H9 (cell line): ENCODE measurements around the gene TMC6. TPM values are rescaled to one million over a fixed set of nuclear protein-coding genes. Genes with fewer than 3 reads are reported as not detected.

Source experiments
- DNase-seq: peaks from one replicate; pipeline ENCODE4 v3.0.0-alpha.2; 2017
- H2AFZ ChIP-seq: one replicate; pipeline ENCODE4 v1.6.1; 2013; ENCODE audit warnings: mild to moderate bottlenecking, low read length, control low read depth, moderate library complexity
- H2AK5ac ChIP-seq: 2 replicates; pipeline ENCODE4 v1.6.1; 2013; ENCODE audit warnings: low read length, control low read depth, mixed read lengths; ENCODE audit not compliant: insufficient read length
- H2BK120ac ChIP-seq: one replicate; pipeline ENCODE4 v1.6.1; 2013; ENCODE audit warnings: low read depth, mild to moderate bottlenecking, low read length, control low read depth, inconsistent platforms; ENCODE audit not compliant: poor library complexity, severe bottlenecking
- H2BK12ac ChIP-seq: 2 replicates; pipeline ENCODE4 v1.6.1; 2013; ENCODE audit warnings: low read length, control low read depth, mixed read lengths, low read depth; ENCODE audit not compliant: insufficient read length
- H2BK15ac ChIP-seq: 2 replicates; pipeline ENCODE4 v1.6.1; 2013; ENCODE audit warnings: low read depth, low read length, control low read depth
- H2BK20ac ChIP-seq: one replicate; pipeline ENCODE4 v1.6.1; 2013; ENCODE audit warnings: low read depth, mild to moderate bottlenecking, low read length, control low read depth, inconsistent platforms; ENCODE audit not compliant: poor library complexity, severe bottlenecking
- H2BK5ac ChIP-seq: 2 replicates; pipeline ENCODE4 v1.6.1; 2013; ENCODE audit warnings: low read length, control low read depth, mixed read lengths; ENCODE audit not compliant: insufficient read length
- H3K14ac ChIP-seq: 2 replicates; pipeline ENCODE4 v1.6.1; 2013; ENCODE audit warnings: low read length, control low read depth; ENCODE audit not compliant: insufficient read depth
- H3K18ac ChIP-seq: 2 replicates; pipeline ENCODE4 v1.6.1; 2013; ENCODE audit warnings: low read depth, mild to moderate bottlenecking, mixed read lengths, low read length, control low read depth; ENCODE audit not compliant: insufficient read length
- H3K23ac ChIP-seq: 2 replicates; pipeline ENCODE4 v1.6.1; 2013; ENCODE audit warnings: low read length, control low read depth, mixed read lengths, low read depth; ENCODE audit not compliant: insufficient read length
- H3K23me2 ChIP-seq: 2 replicates; pipeline ENCODE4 v1.6.1; 2013; ENCODE audit warnings: low read depth, mild to moderate bottlenecking, mixed read lengths, low read length, control low read depth; ENCODE audit not compliant: insufficient read length, poor library complexity, severe bottlenecking
- H3K27ac ChIP-seq: 2 replicates; pipeline ENCODE4 v1.5.1; 2013; ENCODE audit warnings: low read length, control low read depth, mixed read lengths, low read depth; ENCODE audit not compliant: insufficient read length
- H3K27me3 ChIP-seq: 2 replicates; pipeline ENCODE4 v1.6.1; 2013; ENCODE audit warnings: low read length, control low read depth, inconsistent platforms; ENCODE audit not compliant: insufficient read depth
- H3K4ac ChIP-seq: 2 replicates; pipeline ENCODE4 v1.6.1; 2013; ENCODE audit warnings: low read depth, mild to moderate bottlenecking, control low read depth, inconsistent platforms, low read length, moderate library complexity
- H3K4me1 ChIP-seq: 2 replicates; pipeline ENCODE4 v1.6.1; 2013; ENCODE audit warnings: low read length, control low read depth, inconsistent platforms; ENCODE audit not compliant: insufficient read depth
- H3K4me2 ChIP-seq: 2 replicates; pipeline ENCODE4 v1.6.1; 2013; ENCODE audit warnings: low read length, control low read depth, mixed read lengths; ENCODE audit not compliant: insufficient read length, insufficient read depth
- H3K56ac ChIP-seq: 2 replicates; pipeline ENCODE4 v1.6.1; 2013; ENCODE audit warnings: low read depth, mild to moderate bottlenecking, mixed read lengths, low read length, control low read depth; ENCODE audit not compliant: insufficient read length
- H3K79me1 ChIP-seq: 2 replicates; pipeline ENCODE4 v1.6.1; 2013; ENCODE audit warnings: low read depth, mild to moderate bottlenecking, moderate library complexity, low read length, control low read depth, inconsistent platforms; ENCODE audit not compliant: insufficient read depth, poor library complexity, severe bottlenecking
- H3K79me2 ChIP-seq: 2 replicates; pipeline ENCODE4 v1.6.1; 2013; ENCODE audit warnings: low read length, control low read depth, inconsistent platforms; ENCODE audit not compliant: insufficient read depth
- H3K9ac ChIP-seq: 2 replicates; pipeline ENCODE4 v1.6.1; 2013; ENCODE audit warnings: low read length, control low read depth, mixed read lengths; ENCODE audit not compliant: insufficient read length; ENCODE audit errors: extremely low read depth
- H3K9me3 ChIP-seq: one replicate; pipeline ENCODE4 v1.6.1; 2013; ENCODE audit warnings: low read depth, low read length, inconsistent platforms; ENCODE audit not compliant: control insufficient read depth
- H3T11ph ChIP-seq: one replicate; pipeline ENCODE4 v1.6.1; 2013; ENCODE audit warnings: mild to moderate bottlenecking, low read length, control low read depth, inconsistent platforms
- H4K20me1 ChIP-seq: one replicate; pipeline ENCODE4 v1.6.1; 2013; ENCODE audit not compliant: control insufficient read depth, insufficient read length, insufficient read depth
- H4K5ac ChIP-seq: 2 replicates; pipeline ENCODE4 v1.6.1; 2013; ENCODE audit warnings: low read depth, mild to moderate bottlenecking, mixed read lengths, low read length, control low read depth; ENCODE audit not compliant: insufficient read length
- H4K8ac ChIP-seq: replicated peaks from 2 replicates; pipeline ENCODE4 v1.6.1; 2013; ENCODE audit warnings: low read length, control low read depth, mixed read lengths, low read depth; ENCODE audit not compliant: insufficient read length
- H4K91ac ChIP-seq: 2 replicates; pipeline ENCODE4 v1.6.1; 2013; ENCODE audit warnings: low read depth, mild to moderate bottlenecking, moderate library complexity, mixed read lengths, low read length, control low read depth; ENCODE audit not compliant: insufficient read length
- H3K27ac Mint-ChIP-seq, 3 experiments: 2 replicates in 2 of 3; 3 replicates in 1 of 3; pipeline ENCODE4 v1.8.0; 2020 to 2021; ENCODE audit warnings: mixed read lengths in 3 of 3, mild to moderate bottlenecking in 1 of 3, moderate library complexity in 1 of 3
- H3K27me3 Mint-ChIP-seq: 2 replicates; pipeline ENCODE4 v1.8.0; 2021; ENCODE audit warnings: low read depth, mild to moderate bottlenecking, moderate library complexity, mixed read lengths
- H3K36me3 Mint-ChIP-seq, 3 experiments: 2 replicates in 2 of 3; 3 replicates in 1 of 3; pipeline ENCODE4 v1.8.0; 2020 to 2021; ENCODE audit warnings: low read depth in 3 of 3, mixed read lengths in 3 of 3; ENCODE audit not compliant: insufficient read depth in 1 of 3
- H3K4me1 Mint-ChIP-seq, 2 experiments: 2 replicates each; pipeline ENCODE4 v1.8.0; 2020; ENCODE audit warnings: mixed read lengths in 2 of 2
- H3K4me3 Mint-ChIP-seq, 2 experiments: 2 replicates in 1 of 2; 3 replicates in 1 of 2; pipeline ENCODE4 v1.8.0; 2020 to 2021; ENCODE audit warnings: mild to moderate bottlenecking in 2 of 2, mixed read lengths in 2 of 2, moderate library complexity in 1 of 2
- H3K9me3 Mint-ChIP-seq, 2 experiments: 2 replicates in 1 of 2; 3 replicates in 1 of 2; pipeline ENCODE4 v1.8.0; 2020; ENCODE audit warnings: mild to moderate bottlenecking in 2 of 2, mixed read lengths in 2 of 2, moderate library complexity in 1 of 2
- CTCF ChIP-seq: fragments of 200-600 bp; sonication (generic); conservative IDR thresholded peaks from 3 replicates; pipeline ENCODE4 v1.8.0; 2021; ENCODE audit warnings: antibody characterized with exemption, mild to moderate bottlenecking
- WGBS: extraction: QIAGEN DNeasy Blood & Tissue Kit; methylation state at CpG from one replicate; pipeline ENCODE4 v1.1.7; 2013; ENCODE audit warnings: missing lambda C conversion rate, low lambda C conversion rate, mixed read lengths; ENCODE audit not compliant: insufficient read length; ENCODE audit errors: extremely low coverage; 5-methylcytosine and 5-hydroxymethylcytosine counted together
- total RNA-seq: library from RNA; stranded (reverse); gene quantifications from 2 replicates; pipeline ENCODE4 v1.2.1, GENCODE V29; 2021

TMC6 gene
- total RNA-seq, 1 experiment from 2014 or later: 86.8 TPM

- H3K4me1 ChIP-seq: peaks cover 5% of the 10 kb centered on the region; the same call in 1 of the 2 replicates
- no peak overlapping the region for H2BK15ac ChIP-seq
- H2BK5ac ChIP-seq: no peak overlapping the region
- no peaks in the 10 kb centered on the region for H3K9me3 Mint-ChIP-seq
- H3K56ac ChIP-seq: no peak overlapping the region
- no peak overlapping the region for H3T11ph ChIP-seq
- H3K27ac Mint-ChIP-seq: peak overlapping the region in 1 of 3 experiments; percentile 29; a peak in 1 of 7 replicates
- H3K9ac ChIP-seq: no peak overlapping the region
- H4K5ac ChIP-seq: no peak overlapping the region
- no peak overlapping the region for H4K8ac ChIP-seq
- H3K4me2 ChIP-seq: no peak overlapping the region
- no peak overlapping the region for H3K4me3 Mint-ChIP-seq
- no peak overlapping the region for H3K14ac ChIP-seq
- H3K4me1 Mint-ChIP-seq: peaks cover 5 to 12% of the 10 kb centered on the region in 2 experiments
- H4K91ac ChIP-seq: no peak overlapping the region
- no peak overlapping the region for H2BK12ac ChIP-seq
- no peak overlapping the region for H2BK20ac ChIP-seq
- no peaks in the 10 kb centered on the region; the same call in 1 of the 2 replicates for H3K79me2 ChIP-seq
- no peaks in the 10 kb centered on the region for H3K27me3 ChIP-seq
- no peak overlapping the region for H3K18ac ChIP-seq
- no peaks in the 10 kb centered on the region for H3K79me1 ChIP-seq
- H3K9me3 ChIP-seq: no peaks in the 10 kb centered on the region
- no peak for TF ChIP-seq CTCF
- peaks cover 7 to 28% (median 22%) of the 10 kb centered on the region in 3 experiments for H3K36me3 Mint-ChIP-seq
- H4K20me1 ChIP-seq: no peaks in the 10 kb centered on the region
- no peak overlapping the region for H3K23ac ChIP-seq
- H2AK5ac ChIP-seq: no peak overlapping the region
- H3K27me3 Mint-ChIP-seq: no peaks in the 10 kb centered on the region
- no peak overlapping the region for H3K4ac ChIP-seq
- H2BK120ac ChIP-seq: no peak overlapping the region
- H2AFZ ChIP-seq: no peak overlapping the region
- H3K27ac ChIP-seq: no peak overlapping the region
- no peak for DNase-seq
- 96% methylated on average over 2 of the region's 5 CpGs for WGBS
- H3K23me2 ChIP-seq: peaks cover 16% of the 10 kb centered on the region
Measured at GRCh38 chr17:78123258-78123929, 5.2 kb downstream of the TMC6 start.
